ENCODE data around the gene BRAF. TPM values are rescaled to one million over a fixed set of nuclear protein-coding genes. Genes with fewer than 3 reads are reported as not detected.
A peak's percentile ranks its signal among the peaks of the same experiment; 100 is the strongest.

BRAF gene
- 10 to 100 TPM; 33.1 to 56.0 (median 44.8) TPM for total RNA-seq

DNA sequence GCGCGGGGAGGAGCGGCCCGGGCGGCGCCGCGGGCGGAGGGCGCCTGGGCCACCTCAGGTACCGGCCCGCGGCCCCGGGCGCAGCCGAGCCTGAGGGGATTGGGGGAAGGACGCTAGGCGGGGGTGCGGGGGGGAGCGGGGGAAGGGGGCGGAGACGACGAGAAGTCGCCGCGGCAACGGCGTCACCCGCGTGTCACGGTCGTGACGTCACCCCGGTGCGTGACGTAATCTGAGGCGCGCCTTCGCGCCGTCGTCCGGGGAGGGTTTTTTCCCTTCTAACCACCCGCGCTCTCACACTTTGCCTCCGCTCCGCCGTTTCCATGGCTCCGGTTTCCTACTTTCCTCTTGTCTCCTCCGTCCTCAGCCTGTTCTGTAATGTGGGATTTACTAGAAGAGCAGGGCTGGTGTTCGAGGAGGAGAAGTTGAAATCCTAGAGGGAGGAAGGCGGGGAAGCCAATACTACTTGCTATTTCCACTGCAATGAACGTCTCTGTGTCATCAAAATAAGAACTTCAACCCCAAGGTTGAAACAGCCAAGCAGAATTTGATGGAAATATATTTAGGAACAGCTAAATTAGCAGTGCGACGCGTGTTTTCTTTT lies at the start of gene BRAF:
TSS of gene BRAF (minus strand) at position 109 of the 601 bp plus-strand sequence. CDS start 226 bp downstream, outside the sequence.
- TF ChIP-seq POLR2A (IDR thresholded peaks at IDR 0.05) (no peak), POLR2AphosphoS5 (IDR thresholded peaks at IDR 0.05) (peak; percentile 64)
- ATAC-seq = peak; percentile 90
- no peaks in the 10 kb centered on the region for H3K9me3 ChIP-seq

GRCh38 chr7:140972876-140973829 lies 48.4 kb upstream of the BRAF start:
- H3K9me3 ChIP-seq = no peaks in the 10 kb centered on the region
- WGBS, 2 donors (ENCODE audit: low coverage in 1 of 2) = 80 to 81% methylated on average over 5 to 6 of the region's 9 CpGs
- H3K4me3 ChIP-seq = no peak overlapping the region
- TF ChIP-seq EP300 (IDR thresholded peaks at IDR 0.05) = no peak
- no peak for TF ChIP-seq POLR2AphosphoS5 (IDR thresholded peaks at IDR 0.05)
- TF ChIP-seq POLR2A (IDR thresholded peaks at IDR 0.05) = no peak
- TF ChIP-seq, protein P1, sequence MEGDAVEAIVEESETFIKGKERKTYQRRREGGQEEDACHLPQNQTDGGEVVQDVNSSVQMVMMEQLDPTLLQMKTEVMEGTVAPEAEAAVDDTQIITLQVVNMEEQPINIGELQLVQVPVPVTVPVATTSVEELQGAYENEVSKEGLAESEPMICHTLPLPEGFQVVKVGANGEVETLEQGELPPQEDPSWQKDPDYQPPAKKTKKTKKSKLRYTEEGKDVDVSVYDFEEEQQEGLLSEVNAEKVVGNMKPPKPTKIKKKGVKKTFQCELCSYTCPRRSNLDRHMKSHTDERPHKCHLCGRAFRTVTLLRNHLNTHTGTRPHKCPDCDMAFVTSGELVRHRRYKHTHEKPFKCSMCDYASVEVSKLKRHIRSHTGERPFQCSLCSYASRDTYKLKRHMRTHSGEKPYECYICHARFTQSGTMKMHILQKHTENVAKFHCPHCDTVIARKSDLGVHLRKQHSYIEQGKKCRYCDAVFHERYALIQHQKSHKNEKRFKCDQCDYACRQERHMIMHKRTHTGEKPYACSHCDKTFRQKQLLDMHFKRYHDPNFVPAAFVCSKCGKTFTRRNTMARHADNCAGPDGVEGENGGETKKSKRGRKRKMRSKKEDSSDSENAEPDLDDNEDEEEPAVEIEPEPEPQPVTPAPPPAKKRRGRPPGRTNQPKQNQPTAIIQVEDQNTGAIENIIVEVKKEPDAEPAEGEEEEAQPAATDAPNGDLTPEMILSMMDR (IDR thresholded peaks at IDR 0.05) = no peak
- no peak for ATAC-seq
- no peaks in the 10 kb centered on the region for H3K27me3 ChIP-seq
- H3K4me1 ChIP-seq = no peaks in the 10 kb centered on the region
- no peaks in the 10 kb centered on the region for H3K36me3 ChIP-seq
- no peak overlapping the region for H3K27ac ChIP-seq

More for the DNA sequence above, at the start of gene BRAF:
- H3K36me3 ChIP-seq = no peaks in the 10 kb centered on the region
- H3K27me3 ChIP-seq = no peaks in the 10 kb centered on the region
- WGBS, 2 donors (ENCODE audit: low coverage in 1 of 2) = 3% methylated on average over 5 to 11 of the region's 56 CpGs
- peak within 1 kb of the TSS; percentile 96 to 99 for H3K4me3 ChIP-seq
- peak within 1 kb of the TSS; percentile 98 to 100 (median 100) for H3K27ac ChIP-seq
- peaks cover 3 to 45% (median 13%) of the 10 kb centered on the region in 3 donors for H3K4me1 ChIP-seq

DNA sequence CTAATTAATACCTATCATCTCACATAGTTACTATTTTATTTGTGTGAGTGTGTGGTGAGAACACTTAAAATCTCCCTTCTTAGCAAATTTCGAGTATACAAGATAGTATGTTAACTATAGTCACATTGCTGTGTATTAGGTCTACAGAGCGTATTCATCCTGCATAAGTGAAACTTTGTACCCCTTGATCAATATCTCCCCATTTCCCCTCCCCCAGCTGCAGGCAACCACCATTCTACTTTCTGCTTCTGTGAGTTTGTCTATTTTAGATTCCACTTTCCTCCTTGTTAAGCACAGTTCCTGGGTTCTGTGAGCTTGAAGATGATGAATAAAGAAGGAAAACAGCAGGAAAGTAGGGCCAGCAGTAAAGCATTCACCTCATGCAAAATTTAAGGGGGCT lies 47.6 kb upstream of the BRAF start:
- no peak for ATAC-seq
- 75% methylated on average over 2 of the region's 2 CpGs; no CpG with 5 or more reads in 1 of the 2 donors for WGBS, 2 donors (ENCODE audit: low coverage in 1 of 2)
- Histone ChIP-seq H3K9me3 (no peaks in the 10 kb centered on the region), H3K27ac (no peak overlapping the region), H3K4me1 (no peaks in the 10 kb centered on the region), H3K4me3 (no peak overlapping the region), H3K27me3 (no peaks in the 10 kb centered on the region), H3K36me3 (no peaks in the 10 kb centered on the region)
- no peak for TF ChIP-seq EP300 (IDR thresholded peaks at IDR 0.05)
- TF ChIP-seq POLR2A (IDR thresholded peaks at IDR 0.05) = no peak
- no peak for TF ChIP-seq POLR2AphosphoS5 (IDR thresholded peaks at IDR 0.05)
- TF ChIP-seq, protein P1 (IDR thresholded peaks at IDR 0.05) = no peak

- H3K27me3 ChIP-seq = no peaks in the 10 kb centered on the region
- no peaks in the 10 kb centered on the region for H3K4me1 ChIP-seq
- WGBS, 2 donors (ENCODE audit: low coverage in 1 of 2) = 29 to 83% methylated on average over 1 to 2 of the region's 2 CpGs
- TF ChIP-seq POLR2AphosphoS5 (IDR thresholded peaks at IDR 0.05) = no peak
- TF ChIP-seq, protein P1 (IDR thresholded peaks at IDR 0.05) = no peak
- no peak for TF ChIP-seq POLR2A (IDR thresholded peaks at IDR 0.05)
- no peak for TF ChIP-seq EP300 (IDR thresholded peaks at IDR 0.05)
- no peaks in the 10 kb centered on the region for H3K9me3 ChIP-seq
- no peaks in the 10 kb centered on the region for H3K36me3 ChIP-seq
- no peak overlapping the region for H3K27ac ChIP-seq
- H3K4me3 ChIP-seq = no peak overlapping the region
- ATAC-seq = no peak
These were observed 42.7 kb upstream of the BRAF start for GRCh38 chr7:140967438-140967837.

GRCh38 chr7:140966561-140967233 lies 42.0 kb upstream of the BRAF start:
- H3K36me3 ChIP-seq = no peaks in the 10 kb centered on the region
- TF ChIP-seq, protein P1 (IDR thresholded peaks at IDR 0.05) = no peak
- TF ChIP-seq POLR2A (IDR thresholded peaks at IDR 0.05) = no peak
- TF ChIP-seq POLR2AphosphoS5 (IDR thresholded peaks at IDR 0.05) = no peak
- no peak for TF ChIP-seq EP300 (IDR thresholded peaks at IDR 0.05)
- WGBS, 2 donors (ENCODE audit: low coverage in 1 of 2) = 35 to 59% methylated on average over 3 to 5 of the region's 5 CpGs
- no peaks in the 10 kb centered on the region for H3K27me3 ChIP-seq
- ATAC-seq = no peak
- no peaks in the 10 kb centered on the region for H3K9me3 ChIP-seq
- H3K27ac ChIP-seq = no peak overlapping the region
- no peak overlapping the region for H3K4me3 ChIP-seq
- no peaks in the 10 kb centered on the region for H3K4me1 ChIP-seq
